Measurements from ENCODE around the gene CARD9. TPM values are rescaled to one million over a fixed set of nuclear protein-coding genes. Genes with fewer than 3 reads are reported as not detected.

The CARD9 gene
- total and polyA plus RNA-seq, 2 of the 4 experiments (the other 2 are of a cell fraction) = 0.36 to 1.9 TPM

DNA sequence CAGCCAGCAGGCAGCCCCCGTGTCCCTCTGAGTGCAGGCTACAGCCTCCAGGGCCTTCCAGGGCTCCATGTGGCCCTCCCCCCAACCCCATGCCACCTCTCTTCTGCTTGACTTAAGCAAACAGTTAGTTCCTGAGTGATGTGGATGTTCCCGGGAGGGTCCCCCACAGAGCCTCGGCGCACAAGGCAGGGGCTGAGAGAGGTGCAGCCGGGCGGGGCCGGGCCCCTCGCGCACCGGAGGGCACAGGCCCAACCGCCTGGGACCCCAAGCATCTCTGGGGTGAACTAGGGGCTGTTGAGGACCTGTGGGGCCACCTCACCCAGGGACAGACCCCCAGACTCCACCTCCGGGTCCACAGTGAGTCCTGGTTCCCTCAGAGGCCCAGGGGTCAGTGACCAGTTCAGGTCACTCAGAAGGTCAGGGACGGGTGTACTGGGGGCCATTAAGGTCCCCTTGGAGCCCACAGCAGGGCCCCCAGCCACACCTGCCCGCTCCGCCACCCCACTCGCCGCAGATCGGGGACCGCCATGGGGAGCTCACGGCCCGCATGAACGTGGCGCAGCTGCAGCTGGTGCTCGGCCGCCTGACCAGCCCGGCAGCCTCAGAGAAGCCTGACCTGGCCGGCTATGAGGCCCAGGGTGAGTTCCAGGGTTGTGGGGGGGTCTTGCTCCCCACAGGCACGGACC lies 33.0 kb downstream of the CARD9 start:
- Histone ChIP-seq H3K56ac (ENCODE audit: extremely low read depth, insufficient read depth, low read length) (no peak overlapping the region), H4K20me1 (ENCODE audit: insufficient read depth, low read length) (peaks cover 78% of the 10 kb centered on the region), H3K4ac (ENCODE audit: low read depth, low read length) (no peak overlapping the region), H3K4me2 (ENCODE audit: low read depth, low read length) (no peak overlapping the region), H3K9me1 (ENCODE audit: insufficient read depth, low read length) (peaks cover 7% of the 10 kb centered on the region), H3K9ac (ENCODE audit: low read depth, low read length) (no peak overlapping the region), H4K5ac (ENCODE audit: low read depth, low read length) (no peak overlapping the region), H3K23ac (ENCODE audit: low read depth, low read length) (no peak overlapping the region), H3K14ac (replicated peaks; ENCODE audit: low read depth, low read length) (no peak overlapping the region), H2AK5ac (ENCODE audit: low read depth, low read length) (no peak overlapping the region), H2BK15ac (ENCODE audit: low read depth, low read length) (no peak overlapping the region), H3K4me1 (ENCODE audit: control insufficient read depth, insufficient read depth, low read length) (peaks cover 16% of the 10 kb centered on the region), H3K36me3 (ENCODE audit: control insufficient read depth, insufficient read depth, low read length) (peaks cover 78% of the 10 kb centered on the region), H3K4me3 (ENCODE audit: insufficient read depth, low read depth, low read length) (no peak overlapping the region), H3K27ac (ENCODE audit: insufficient read depth, low read length) (no peak overlapping the region), H4K8ac (ENCODE audit: low read depth in 2 of 2, low read length in 2 of 2) (no peak overlapping the region), H2BK120ac (ENCODE audit: low read depth, low read length) (no peak overlapping the region), H3K9me3 (ENCODE audit: control insufficient read depth, insufficient read depth, low read length) (no peaks in the 10 kb centered on the region), H4K91ac (ENCODE audit: insufficient read depth, low read depth, low read length) (no peak overlapping the region), H3K18ac (ENCODE audit: low read depth, low read length) (no peak overlapping the region), H3K27me3 (ENCODE audit: control insufficient read depth, insufficient read depth, low read length) (no peaks in the 10 kb centered on the region), H2BK20ac (ENCODE audit: low read depth, low read length) (no peak overlapping the region), H2AFZ (replicated peaks; ENCODE audit: low read length, poor library complexity) (no peak overlapping the region), H2BK5ac (ENCODE audit: low read depth, low read length, poor library complexity, severe bottlenecking) (no peak overlapping the region), H3K79me1 (ENCODE audit: low read depth in 1 of 2, low read length in 2 of 2) (peaks cover 16 to 76% of the 10 kb centered on the region in 2 experiments), H2AK9ac (replicated peaks; ENCODE audit: low read depth, low read length, poor library complexity) (no peak overlapping the region)
- ChIA-PET POLR2A (ENCODE audit: unreplicated experiment) (no interaction called here), CTCF (no interaction called here)
- ATAC-seq (ENCODE audit: low read depth) = no peak
- in situ Hi-C loops (cut with MboI; ENCODE audit: low sequenced_read_pairs) = no loop called here
- no peak for DNase-seq
- intact Hi-C loops (cut with micrococcal nuclease) = no loop called here
- dilution Hi-C loops (cut with HindIII; ENCODE audit: low sequenced_read_pairs, unreplicated experiment) = no loop called here
- no TSS peak for BruUV-seq (replicated peaks)
- WGBS, 2 experiments (ENCODE audit: extremely low coverage in 2 of 2, insufficient read length in 1 of 2) = 96% methylated on average over 8 of the region's 28 CpGs; no CpG with 5 or more reads in 1 of the 2 experiments
- TF ChIP-seq, protein P1, sequence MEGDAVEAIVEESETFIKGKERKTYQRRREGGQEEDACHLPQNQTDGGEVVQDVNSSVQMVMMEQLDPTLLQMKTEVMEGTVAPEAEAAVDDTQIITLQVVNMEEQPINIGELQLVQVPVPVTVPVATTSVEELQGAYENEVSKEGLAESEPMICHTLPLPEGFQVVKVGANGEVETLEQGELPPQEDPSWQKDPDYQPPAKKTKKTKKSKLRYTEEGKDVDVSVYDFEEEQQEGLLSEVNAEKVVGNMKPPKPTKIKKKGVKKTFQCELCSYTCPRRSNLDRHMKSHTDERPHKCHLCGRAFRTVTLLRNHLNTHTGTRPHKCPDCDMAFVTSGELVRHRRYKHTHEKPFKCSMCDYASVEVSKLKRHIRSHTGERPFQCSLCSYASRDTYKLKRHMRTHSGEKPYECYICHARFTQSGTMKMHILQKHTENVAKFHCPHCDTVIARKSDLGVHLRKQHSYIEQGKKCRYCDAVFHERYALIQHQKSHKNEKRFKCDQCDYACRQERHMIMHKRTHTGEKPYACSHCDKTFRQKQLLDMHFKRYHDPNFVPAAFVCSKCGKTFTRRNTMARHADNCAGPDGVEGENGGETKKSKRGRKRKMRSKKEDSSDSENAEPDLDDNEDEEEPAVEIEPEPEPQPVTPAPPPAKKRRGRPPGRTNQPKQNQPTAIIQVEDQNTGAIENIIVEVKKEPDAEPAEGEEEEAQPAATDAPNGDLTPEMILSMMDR (conservative IDR thresholded peaks at IDR 0.05; ENCODE audit: low read depth, low read length) = no peak
- TF ChIP-seq CHD1 (IDR thresholded peaks at IDR 0.05; ENCODE audit: low read depth, low read length) = no peak
- TF ChIP-seq MAFK (IDR thresholded peaks at IDR 0.05; ENCODE audit: low read depth, low read length) = no peak
- no peak for TF ChIP-seq MXI1 (IDR thresholded peaks at IDR 0.05; ENCODE audit: borderline replicate concordance, low read depth, low read length)

Data from IMR-90 (cell line).